MM.1S (cell line): ENCODE data around the gene CLIC2.

ENCODE experiments used
- DNase-seq: peaks from one replicate; pipeline ENCODE4 v3.0.0-alpha.2; 2015
- H2AFZ ChIP-seq: fragments of 300-600 bp; sonication (generic); 2 replicates; pipeline ENCODE4 v1.6.0; 2016; ENCODE audit warnings: antibody characterized with exemption, low read length
- H3F3A ChIP-seq: fragments of 300-600 bp; sonication (generic); 2 replicates; pipeline ENCODE4 v1.6.1; 2016; ENCODE audit warnings: mild to moderate bottlenecking, antibody characterized with exemption, low read length, moderate library complexity, mixed read lengths; ENCODE audit not compliant: insufficient read depth
- H3K27ac ChIP-seq: fragments of 300-600 bp; sonication (generic); 2 replicates; pipeline ENCODE4 v1.5.1; 2016; ENCODE audit warnings: mild to moderate bottlenecking, low read length
- H3K27me3 ChIP-seq: fragments of 300-600 bp; sonication (generic); replicated peaks from 2 replicates; pipeline ENCODE4 v1.6.0; 2016; ENCODE audit warnings: low read length; ENCODE audit not compliant: insufficient read depth
- H3K36me3 ChIP-seq: fragments of 300-600 bp; sonication (generic); replicated peaks from 2 replicates; pipeline ENCODE4 v1.6.1; 2016; ENCODE audit warnings: mild to moderate bottlenecking, low read length, mixed read lengths; ENCODE audit not compliant: insufficient read depth
- H3K4me1 ChIP-seq: fragments of 300-600 bp; sonication (generic); 2 replicates; pipeline ENCODE4 v1.6.1; 2016; ENCODE audit warnings: low read length, mixed read lengths
- H3K4me2 ChIP-seq: fragments of 300-600 bp; sonication (generic); 2 replicates; pipeline ENCODE4 v1.6.0; 2016; ENCODE audit warnings: low read depth, low read length
- H3K4me3 ChIP-seq: fragments of 300-600 bp; sonication (generic); 2 replicates; pipeline ENCODE4 v1.5.1; 2016; ENCODE audit warnings: low read length, mixed read lengths
- H3K79me2 ChIP-seq: fragments of 300-600 bp; sonication (generic); 2 replicates; pipeline ENCODE4 v1.6.1; 2016; ENCODE audit warnings: mixed run types, low read length, mixed read lengths
- H3K9ac ChIP-seq: fragments of 300-600 bp; sonication (generic); 2 replicates; pipeline ENCODE4 v1.6.1; 2016; ENCODE audit warnings: low read length, mixed read lengths
- H3K9me2 ChIP-seq: fragments of 300-600 bp; sonication (generic); replicated peaks from 2 replicates; pipeline ENCODE4 v1.6.1; 2016; ENCODE audit warnings: mild to moderate bottlenecking, low read length, mixed read lengths; ENCODE audit not compliant: insufficient read depth
- H3K9me3 ChIP-seq: fragments of 300-600 bp; sonication (generic); replicated peaks from 2 replicates; pipeline ENCODE4 v1.6.1; 2016; ENCODE audit warnings: mild to moderate bottlenecking, low read length, mixed read lengths; ENCODE audit not compliant: insufficient read depth
- H4K20me1 ChIP-seq: fragments of 300-600 bp; sonication (generic); 2 replicates; pipeline ENCODE4 v1.6.1; 2016; ENCODE audit warnings: mild to moderate bottlenecking, low read length, moderate library complexity, mixed read lengths; ENCODE audit not compliant: insufficient read depth
- CTCF ChIP-seq: fragments of 300-600 bp; sonication (generic); IDR thresholded peaks from 2 replicates; pipeline ENCODE4 v1.5.1; 2016; ENCODE audit warnings: antibody characterized with exemption, low read length, mixed read lengths
- EZH2 ChIP-seq: fragments of 300-600 bp; sonication (generic); optimal IDR thresholded peaks from 2 replicates; pipeline ENCODE3; 2017; ENCODE audit warnings: low read depth, mild to moderate bottlenecking, antibody characterized with exemption, low read length, mixed read lengths
- EZH2phosphoT487 ChIP-seq: fragments of 300-600 bp; sonication (generic); IDR thresholded peaks from 2 replicates; pipeline ENCODE4 v1.6.1; 2018; ENCODE audit warnings: antibody characterized with exemption, low read length

Gene CLIC2

GRCh38 chrX:155242300-155242699 lies 92.1 kb downstream of the CLIC2 start:
- Histone ChIP-seq H3K36me3 (no peaks in the 10 kb centered on the region), H3K4me2 (no peak overlapping the region), H3K27ac (no peak overlapping the region), H2AFZ (no peak overlapping the region), H3K4me1 (no peaks in the 10 kb centered on the region), H3F3A (no peaks in the 10 kb centered on the region), H3K4me3 (no peak overlapping the region), H3K27me3 (no peaks in the 10 kb centered on the region), H3K79me2 (no peaks in the 10 kb centered on the region), H3K9ac (no peak overlapping the region), H3K9me2 (no peaks in the 10 kb centered on the region), H4K20me1 (no peaks in the 10 kb centered on the region), H3K9me3 (no peaks in the 10 kb centered on the region)
- no peak for DNase-seq
- TF ChIP-seq CTCF (no peak), EZH2 (no peak), EZH2phosphoT487 (no peak)

DNA sequence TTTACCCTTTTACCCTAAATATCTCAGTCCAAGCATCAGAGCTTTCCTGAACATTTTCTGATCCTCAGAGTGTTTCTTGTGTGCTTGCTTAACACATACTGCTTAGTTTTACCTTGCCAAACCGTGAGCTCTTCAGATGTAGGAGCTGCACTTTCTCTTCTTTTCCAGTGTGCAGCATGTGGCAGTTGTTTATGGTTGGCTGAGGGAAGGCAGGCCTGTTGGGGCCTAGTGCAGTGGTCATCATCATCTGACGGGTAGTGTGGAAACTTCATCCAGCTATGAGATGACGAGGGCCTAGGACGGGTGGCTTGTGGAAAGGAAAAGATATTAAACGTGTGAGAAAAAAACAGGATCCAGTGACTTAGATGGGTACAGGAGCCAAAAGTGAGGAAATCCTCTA lies 96.7 kb downstream of the CLIC2 start:
- peaks cover 16% of the 10 kb centered on the region for H3K4me1 ChIP-seq
- H3F3A ChIP-seq, result no peaks in the 10 kb centered on the region
- peaks cover 25% of the 10 kb centered on the region for H3K79me2 ChIP-seq
- no peaks in the 10 kb centered on the region for H3K36me3 ChIP-seq
- DNase-seq, result no peak
- H3K27me3 ChIP-seq, result no peaks in the 10 kb centered on the region
- TF ChIP-seq EZH2 (no peak), CTCF (no peak), EZH2phosphoT487 (no peak)
- no peak overlapping the region for H3K4me3 ChIP-seq
- H3K27ac ChIP-seq, result no peak overlapping the region
- H4K20me1 ChIP-seq, result no peaks in the 10 kb centered on the region
- H3K4me2 ChIP-seq, result no peak overlapping the region
- no peaks in the 10 kb centered on the region for H3K9me3 ChIP-seq
- no peak overlapping the region for H3K9ac ChIP-seq
- H2AFZ ChIP-seq, result no peak overlapping the region
- H3K9me2 ChIP-seq, result no peaks in the 10 kb centered on the region

DNA sequence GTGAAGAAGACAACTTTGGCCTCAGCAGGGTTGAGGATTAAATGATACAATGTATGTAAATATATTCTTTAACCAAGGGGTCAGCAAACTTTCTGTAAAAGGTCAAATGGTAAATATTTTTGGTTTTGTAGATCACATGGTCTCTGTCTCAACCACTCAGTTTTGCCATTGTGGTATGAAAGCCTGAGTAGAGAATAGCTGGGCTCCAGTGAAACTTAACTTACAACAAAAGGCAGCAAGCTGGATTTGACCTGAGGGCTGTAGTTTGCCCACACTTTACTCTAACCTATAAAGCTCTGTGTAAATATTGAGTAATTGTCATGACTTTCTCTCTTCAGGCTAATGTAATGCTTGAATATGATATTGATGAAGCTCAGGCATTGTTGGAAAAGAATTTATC lies 98.5 kb downstream of the CLIC2 start:
- peaks cover 37% of the 10 kb centered on the region for H3K79me2 ChIP-seq
- H3K4me1 ChIP-seq, result peaks cover 26% of the 10 kb centered on the region
- H3K9me2 ChIP-seq, result no peaks in the 10 kb centered on the region
- H3K27me3 ChIP-seq, result no peaks in the 10 kb centered on the region
- H3K36me3 ChIP-seq, result no peaks in the 10 kb centered on the region
- peaks cover 8% of the 10 kb centered on the region; the same call in 1 of the 2 replicates for H3F3A ChIP-seq
- H3K9ac ChIP-seq, result no peak overlapping the region
- no peak overlapping the region for H2AFZ ChIP-seq
- no peak overlapping the region for H3K4me2 ChIP-seq
- H3K27ac ChIP-seq, result no peak overlapping the region
- TF ChIP-seq EZH2phosphoT487 (no peak), CTCF (no peak), EZH2 (no peak)
- DNase-seq, result peak; percentile 30
- H3K4me3 ChIP-seq, result no peak overlapping the region
- no peaks in the 10 kb centered on the region for H3K9me3 ChIP-seq
- no peaks in the 10 kb centered on the region for H4K20me1 ChIP-seq
